Tibial artery (tissue), 4 donors: ENCODE data around the gene KIF26A.

Experiments used
- DNase-seq, 2 donors: peaks; one replicate each; pipeline ENCODE4 v3.0.0-alpha.2; 2019
- H3K27ac ChIP-seq, 2 donors: fragments of 200-600 bp; sonication (generic) in 1 of 2; 1 replicate in 1 of 2; 2 replicates in 1 of 2; pipeline ENCODE4 v1.5.1; 2018 to 2019; ENCODE audit warnings: mild to moderate bottlenecking in 1 of 2
- H3K27me3 ChIP-seq, 2 donors: fragments of 200-600 bp; sonication (generic) in 1 of 2; one replicate each; pipeline versions ENCODE4 v1.5.1 to v1.6.0; 2016 to 2019
- H3K36me3 ChIP-seq, 3 donors: fragments of 200-600 bp; sonication (generic) in 2 of 3; one replicate each; pipeline ENCODE4 v1.5.1; 2016 to 2019; ENCODE audit warnings: mild to moderate bottlenecking in 2 of 3
- H3K4me1 ChIP-seq, 4 donors: fragments of 200-600 bp; sonication (generic) in 2 of 4; 1 replicate in 3 of 4; 2 replicates in 1 of 4; pipeline ENCODE4 v1.5.1; 2016 to 2019
- H3K4me3 ChIP-seq, 2 donors: fragments of 200-600 bp; sonication (generic) in 1 of 2; 1 replicate in 1 of 2; 2 replicates in 1 of 2; pipeline ENCODE4 v1.5.1; 2018 to 2019; ENCODE audit warnings: mild to moderate bottlenecking in 2 of 2
- H3K9me3 ChIP-seq, 3 donors: fragments of 200-600 bp; sonication (generic) in 1 of 3; one replicate each; pipeline ENCODE4 v1.5.1; 2016 to 2019
- CTCF ChIP-seq, 2 experiments: fragments of 200-600 bp in 1 of 2; fragments of 450-650 bp in 1 of 2; IDR thresholded peaks; one replicate each; pipeline ENCODE4 v1.5.1; 2017 to 2019; ENCODE audit warnings: antibody characterized with exemption in 2 of 2, mild to moderate bottlenecking in 1 of 2, moderate library complexity in 1 of 2
- intact Hi-C: fragments of 100-400 bp; cut with DNase I; formaldehyde crosslinking; loops from one replicate; pipeline ENCODE4 v1.15.0; 2023; ENCODE audit warnings: low total_unique reads

Gene KIF26A

GRCh38 chr14:104217486-104218360, 79.3 kb downstream of the KIF26A start:
- Histone ChIP-seq H3K36me3 (no peaks in the 10 kb centered on the region), H3K4me3 (no peak overlapping the region), H3K27me3 (peaks cover 0 to 72% of the 10 kb centered on the region in 2 donors), H3K27ac (no peak overlapping the region), H3K4me1 (no peaks in the 10 kb centered on the region), H3K9me3 (peaks cover 0 to 3% (median 0%) of the 10 kb centered on the region in 3 donors)
- intact Hi-C loops, result no loop called here
- TF ChIP-seq CTCF (IDR thresholded peaks at IDR 0.05), result no peak
- no peak for DNase-seq

GRCh38 chr14:104218361-104219180, 80.2 kb downstream of the KIF26A start:
- intact Hi-C loops, result no loop called here
- Histone ChIP-seq H3K9me3 (peaks cover 0 to 2% (median 0%) of the 10 kb centered on the region in 3 donors), H3K27ac (no peak overlapping the region), H3K27me3 (peaks cover 0 to 72% of the 10 kb centered on the region in 2 donors), H3K4me1 (peaks cover 0 to 6% (median 0%) of the 10 kb centered on the region in 4 donors), H3K4me3 (no peak overlapping the region), H3K36me3 (no peaks in the 10 kb centered on the region)
- DNase-seq, result no peak
- no peak for TF ChIP-seq CTCF (IDR thresholded peaks at IDR 0.05)

GRCh38 chr14:104219731-104220214, 81.4 kb downstream of the KIF26A start:
- H3K36me3 ChIP-seq, result no peaks in the 10 kb centered on the region
- no peak overlapping the region for H3K4me3 ChIP-seq
- intact Hi-C loops, result no loop called here
- H3K9me3 ChIP-seq, result no peaks in the 10 kb centered on the region
- no peak for TF ChIP-seq CTCF (IDR thresholded peaks at IDR 0.05)
- H3K27me3 ChIP-seq, result peaks cover 0 to 80% of the 10 kb centered on the region in 2 donors
- H3K4me1 ChIP-seq, result peaks cover 0 to 6% (median 0%) of the 10 kb centered on the region in 4 donors
- no peak overlapping the region for H3K27ac ChIP-seq
- no peak for DNase-seq

- H3K4me3 ChIP-seq, result no peak overlapping the region
- intact Hi-C loops, result no loop called here
- H3K4me1 ChIP-seq, result peaks cover 0 to 6% (median 0%) of the 10 kb centered on the region in 4 donors
- peaks cover 0 to 81% of the 10 kb centered on the region in 2 donors for H3K27me3 ChIP-seq
- no peak overlapping the region for H3K27ac ChIP-seq
- H3K9me3 ChIP-seq, result no peaks in the 10 kb centered on the region
- H3K36me3 ChIP-seq, result no peaks in the 10 kb centered on the region
- TF ChIP-seq CTCF (IDR thresholded peaks at IDR 0.05), result no peak
- DNase-seq, result no peak
Measured at GRCh38 chr14:104220215-104221070, 82.1 kb downstream of the KIF26A start.

GRCh38 chr14:104221071-104221625, 82.8 kb downstream of the KIF26A start:
- Histone ChIP-seq H3K27me3 (peaks cover 0 to 81% of the 10 kb centered on the region in 2 donors), H3K9me3 (no peaks in the 10 kb centered on the region), H3K36me3 (no peaks in the 10 kb centered on the region), H3K4me1 (peaks cover 0 to 6% (median 0%) of the 10 kb centered on the region in 4 donors), H3K4me3 (no peak overlapping the region), H3K27ac (no peak overlapping the region)
- intact Hi-C loops, result no loop called here
- no peak for TF ChIP-seq CTCF (IDR thresholded peaks at IDR 0.05)
- no peak for DNase-seq
